OCI-LY7 (cell line): Measurements from ENCODE around the gene ANO8. TPM values are rescaled to one million over a fixed set of nuclear protein-coding genes. Genes with fewer than 3 reads are reported as not detected.

Experiments used
- BruUV-seq: library from RNA; stranded (reverse); fragments of 400-500 nt; replicated peaks from 2 replicates; lab custom pipeline; 2021; lab: Mats Ljungman, UMichigan
- CTCF ChIA-PET: fragments of 300-600 bp; sonication (Branson Sonifier 250); formaldehyde crosslinking; loops from one replicate; lab custom pipeline; 2022; ENCODE audit warnings: antibody characterized with exemption; ENCODE audit not compliant: unreplicated experiment; lab: Charles Lee
- POLR2A ChIA-PET: fragments of 300-600 bp; sonication (Branson Sonifier 250); formaldehyde crosslinking; loops from one replicate; lab custom pipeline; 2022; ENCODE audit warnings: antibody characterized with exemption; lab: Charles Lee
- DNase-seq: peaks from one replicate; pipeline ENCODE4 v3.0.0-alpha.2; 2015; ENCODE audit warnings: low spot score
- H2AFZ ChIP-seq: fragments of 200-600 bp; sonication (generic), shearing (Covaris generic); 2 replicates; pipeline ENCODE4 v1.6.1; 2014; ENCODE audit warnings: mild to moderate bottlenecking, antibody characterized with exemption, low read length, moderate library complexity
- H3K27ac ChIP-seq: fragments of 200-600 bp; sonication (generic); 2 replicates; pipeline ENCODE4 v1.5.1; 2014; ENCODE audit warnings: mixed run types, low read depth, mild to moderate bottlenecking, moderate library complexity, low read length, inconsistent platforms; ENCODE audit not compliant: poor library complexity, severe bottlenecking
- H3K36me3 ChIP-seq: fragments of 200-600 bp; sonication (generic); 2 replicates; pipeline ENCODE4 v1.6.1; 2014; ENCODE audit warnings: mild to moderate bottlenecking, antibody characterized with exemption, low read length, moderate library complexity, mixed read lengths; ENCODE audit not compliant: insufficient read depth
- H3K4me1 ChIP-seq: fragments of 200-600 bp; sonication (generic); 2 replicates; pipeline ENCODE4 v1.5.1; 2014; ENCODE audit warnings: mild to moderate bottlenecking, low read length; ENCODE audit not compliant: insufficient read depth, poor library complexity, severe bottlenecking
- H3K4me2 ChIP-seq: fragments of 200-600 bp; sonication (generic); 2 replicates; pipeline ENCODE4 v1.6.1; 2014; ENCODE audit warnings: mild to moderate bottlenecking, low read length
- H3K4me3 ChIP-seq: fragments of 200-600 bp; sonication (generic); 2 replicates; pipeline ENCODE4 v1.5.1; 2014; ENCODE audit warnings: mild to moderate bottlenecking, low read depth, low read length; ENCODE audit not compliant: poor library complexity, severe bottlenecking
- H3K79me2 ChIP-seq: fragments of 200-600 bp; sonication (generic); 2 replicates; pipeline ENCODE4 v1.6.1; 2016; ENCODE audit warnings: low read depth, mild to moderate bottlenecking, low read length, moderate library complexity, mixed read lengths; ENCODE audit not compliant: insufficient read depth
- H3K9me2 ChIP-seq: fragments of 200-600 bp; sonication (generic); 2 replicates; pipeline ENCODE4 v1.6.1; 2016; ENCODE audit warnings: mild to moderate bottlenecking, low read length, mixed read lengths; ENCODE audit not compliant: insufficient read depth
- H3K9me3 ChIP-seq: fragments of 200-600 bp; sonication (generic); 2 replicates; pipeline ENCODE4 v1.6.1; 2014; ENCODE audit warnings: mild to moderate bottlenecking, mixed run types, low read length, mixed read lengths
- H4K20me1 ChIP-seq: fragments of 200-600 bp; sonication (generic); 2 replicates; pipeline ENCODE4 v1.6.1; 2014; ENCODE audit warnings: mild to moderate bottlenecking, antibody characterized with exemption, low read length, moderate library complexity, mixed read lengths; ENCODE audit not compliant: insufficient read depth
- EZH2phosphoT487 ChIP-seq: fragments of 200-600 bp; sonication (generic); IDR thresholded peaks from 2 replicates; pipeline ENCODE4 v1.6.1; 2018; ENCODE audit warnings: low read depth, borderline replicate concordance, mild to moderate bottlenecking, mixed run types, antibody characterized with exemption, low read length, moderate library complexity, mixed read lengths
- intact Hi-C: fragments of 100-400 bp; cut with micrococcal nuclease; formaldehyde crosslinking; loops from one replicate; pipeline ENCODE4 v1.10.0; 2022; ENCODE audit not compliant: unreplicated experiment
- total RNA-seq, 2 experiments: library from RNA; depleted of rRNA in 1 of 2; stranded (reverse); fragments of >200 nt in 1 of 2; shearing (Covaris generic) in 1 of 2; gene quantifications; 2 replicates each; pipeline ENCODE4 v1.2.3, GENCODE V29; 2014 to 2022
- TF ChIP-seq, protein P1 (sequence below): fragments of 200-600 bp; sonication (generic); conservative IDR thresholded peaks from 2 replicates; pipeline ENCODE4 v1.5.1; 2014; ENCODE audit warnings: mild to moderate bottlenecking, antibody characterized with exemption, low read length, moderate library complexity, mixed read lengths

ANO8 gene
- total RNA-seq, 2 experiments from 2014 or later, result 4.3 to 13.5 TPM

DNA sequence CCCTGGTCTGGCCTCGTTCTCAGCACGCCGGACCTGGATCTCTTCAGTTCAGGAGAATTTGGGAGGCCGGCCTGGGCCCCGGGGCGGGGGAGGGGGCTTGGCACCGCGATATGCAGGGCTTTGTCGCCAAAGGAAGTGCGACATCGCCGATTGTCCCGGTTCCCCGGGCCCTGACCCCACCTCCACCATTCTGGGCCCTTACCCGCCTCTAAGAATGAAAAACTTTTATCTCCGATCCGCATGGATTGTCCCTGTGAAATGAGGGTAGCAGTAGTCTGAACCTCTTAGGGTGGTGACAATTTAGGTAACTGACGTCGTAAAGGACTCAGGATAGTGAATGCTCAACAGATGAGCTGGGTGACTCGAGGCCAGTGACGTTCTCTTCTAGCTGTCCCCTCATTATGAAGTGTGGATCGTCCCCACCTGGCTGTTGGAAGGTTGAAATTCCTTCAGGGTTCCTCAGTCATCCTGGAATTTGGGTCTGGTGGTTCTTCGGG lies 24.6 kb downstream of the ANO8 start:
- Histone ChIP-seq H3K79me2 (peaks cover 31% of the 10 kb centered on the region), H4K20me1 (0 out of 2 replicates have a peak, but pooled peaks cover 5% of the 10 kb centered on the region), H3K9me2 (no peaks in the 10 kb centered on the region), H3K36me3 (peaks cover 26% of the 10 kb centered on the region), H3K27ac (peak overlapping the region; percentile 40), H3K4me2 (peak overlapping the region; percentile 75), H2AFZ (no peak overlapping the region), H3K4me1 (peaks cover 22% of the 10 kb centered on the region), H3K9me3 (no peaks in the 10 kb centered on the region), H3K4me3 (peak overlapping the region; percentile 94)
- TF ChIP-seq EZH2phosphoT487, result no peak
- TF ChIP-seq, protein P1, sequence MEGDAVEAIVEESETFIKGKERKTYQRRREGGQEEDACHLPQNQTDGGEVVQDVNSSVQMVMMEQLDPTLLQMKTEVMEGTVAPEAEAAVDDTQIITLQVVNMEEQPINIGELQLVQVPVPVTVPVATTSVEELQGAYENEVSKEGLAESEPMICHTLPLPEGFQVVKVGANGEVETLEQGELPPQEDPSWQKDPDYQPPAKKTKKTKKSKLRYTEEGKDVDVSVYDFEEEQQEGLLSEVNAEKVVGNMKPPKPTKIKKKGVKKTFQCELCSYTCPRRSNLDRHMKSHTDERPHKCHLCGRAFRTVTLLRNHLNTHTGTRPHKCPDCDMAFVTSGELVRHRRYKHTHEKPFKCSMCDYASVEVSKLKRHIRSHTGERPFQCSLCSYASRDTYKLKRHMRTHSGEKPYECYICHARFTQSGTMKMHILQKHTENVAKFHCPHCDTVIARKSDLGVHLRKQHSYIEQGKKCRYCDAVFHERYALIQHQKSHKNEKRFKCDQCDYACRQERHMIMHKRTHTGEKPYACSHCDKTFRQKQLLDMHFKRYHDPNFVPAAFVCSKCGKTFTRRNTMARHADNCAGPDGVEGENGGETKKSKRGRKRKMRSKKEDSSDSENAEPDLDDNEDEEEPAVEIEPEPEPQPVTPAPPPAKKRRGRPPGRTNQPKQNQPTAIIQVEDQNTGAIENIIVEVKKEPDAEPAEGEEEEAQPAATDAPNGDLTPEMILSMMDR, result no peak
- intact Hi-C loops, result loop anchor here (1.0 to 5.0 kb wide), 2 partner anchors 24 to 442 kb away; partner anchors contain the start of genes ANO8 and FCHO1
- ChIA-PET CTCF (no interaction called here), POLR2A (interaction anchor here (1.0 to 2.4 kb wide), 2 partner anchors 23 to 43 kb away, joined by 6 to 15 read pairs; partner anchors contain the start of gene BABAM1)
- DNase-seq, result no peak
- no TSS peak for BruUV-seq

DNA sequence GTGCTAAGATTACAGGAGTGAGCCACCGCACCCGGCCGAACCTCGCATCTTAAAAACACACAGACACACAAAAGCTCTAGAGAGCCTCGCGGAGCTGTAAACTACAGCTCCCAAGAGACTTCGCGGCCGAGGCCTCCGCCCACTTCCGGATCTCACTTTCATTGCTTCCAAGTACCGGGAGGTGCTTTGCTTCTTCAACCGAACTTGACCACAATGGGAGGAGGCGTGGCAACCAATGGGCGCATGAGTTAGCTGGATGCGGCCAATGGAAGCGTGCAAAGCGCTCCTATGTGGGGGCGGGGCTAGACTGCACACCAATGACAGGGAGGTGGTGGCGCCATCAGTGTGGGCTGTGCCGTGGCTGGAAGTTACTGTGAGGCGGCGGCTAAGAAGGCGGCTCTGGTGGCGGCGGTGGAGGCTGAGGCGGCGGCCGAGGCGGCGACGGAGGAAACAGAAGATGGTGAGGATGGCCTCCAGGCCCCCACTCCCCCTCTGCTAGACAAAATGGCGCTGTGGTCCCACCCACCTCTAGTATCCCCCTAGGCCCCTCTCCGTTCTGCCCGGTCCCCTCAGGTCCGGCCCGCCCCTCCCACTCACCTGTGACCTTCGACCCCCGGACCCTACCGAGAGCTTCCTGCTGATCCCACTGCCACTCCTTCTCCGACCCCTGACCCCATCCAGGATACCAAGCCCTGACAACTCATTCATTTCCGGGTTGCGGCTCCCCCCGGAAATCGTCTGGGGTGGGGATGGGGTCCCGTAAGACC lies 25.3 kb downstream of the ANO8 start, which contains the start of gene DDA1:
Gene DDA1, plus strand, starts transcription at position 366 of the 767 bp plus-strand sequence. Its CDS starts 92 bp downstream, at position 458.
- no peaks in the 10 kb centered on the region for H3K9me2 ChIP-seq
- no peak within 1 kb of the TSS for H2AFZ ChIP-seq
- H4K20me1 ChIP-seq, result 0 out of 2 replicates have a peak, but pooled peaks cover 5% of the 10 kb centered on the region
- H3K79me2 ChIP-seq, result peaks cover 31% of the 10 kb centered on the region
- H3K4me1 ChIP-seq, result peaks cover 29% of the 10 kb centered on the region
- peaks cover 21% of the 10 kb centered on the region for H3K36me3 ChIP-seq
- BruUV-seq, result TSS peak; percentile 52
- intact Hi-C loops, result loop anchor here (1.0 to 5.0 kb wide), 2 partner anchors 25 to 443 kb away; partner anchors contain the start of genes ANO8 and FCHO1
- peak; percentile 100 for DNase-seq
- no peak for TF ChIP-seq EZH2phosphoT487
- TF ChIP-seq, protein P1, result no peak
- peak within 1 kb of the TSS; percentile 75 for H3K4me2 ChIP-seq
- peak within 1 kb of the TSS; percentile 40 for H3K27ac ChIP-seq
- CTCF ChIA-PET, result interaction anchor here (0.7 to 1.0 kb wide), 4 partner anchors 16 to 94 kb away, joined by 3 to 8 read pairs (median 4); partner anchors contain the start of gene USE1
- no peaks in the 10 kb centered on the region for H3K9me3 ChIP-seq
- POLR2A ChIA-PET, result interaction anchor here (0.6 to 2.4 kb wide), 7 partner anchors 8 to 96 kb away, joined by 3 to 15 read pairs (median 5); partner anchors contain the start of genes BABAM1 and BST2
- peak within 1 kb of the TSS; percentile 94 for H3K4me3 ChIP-seq
